HG02623 (cell line): Measurements from ENCODE around the gene SNX33.
"Not testable (repeated sequence)": the region's sequence is repeated elsewhere in the genome, so short reads cannot be mapped to it uniquely, and the experiment has no call there.

ENCODE experiments used
- ATAC-seq: cut with Tn5 transposase; IDR thresholded peaks from one replicate; pipeline ENCODE4 v1.9.1; 2021; ENCODE audit warnings: moderate library complexity; ENCODE audit not compliant: unreplicated experiment

The SNX33 gene

DNA sequence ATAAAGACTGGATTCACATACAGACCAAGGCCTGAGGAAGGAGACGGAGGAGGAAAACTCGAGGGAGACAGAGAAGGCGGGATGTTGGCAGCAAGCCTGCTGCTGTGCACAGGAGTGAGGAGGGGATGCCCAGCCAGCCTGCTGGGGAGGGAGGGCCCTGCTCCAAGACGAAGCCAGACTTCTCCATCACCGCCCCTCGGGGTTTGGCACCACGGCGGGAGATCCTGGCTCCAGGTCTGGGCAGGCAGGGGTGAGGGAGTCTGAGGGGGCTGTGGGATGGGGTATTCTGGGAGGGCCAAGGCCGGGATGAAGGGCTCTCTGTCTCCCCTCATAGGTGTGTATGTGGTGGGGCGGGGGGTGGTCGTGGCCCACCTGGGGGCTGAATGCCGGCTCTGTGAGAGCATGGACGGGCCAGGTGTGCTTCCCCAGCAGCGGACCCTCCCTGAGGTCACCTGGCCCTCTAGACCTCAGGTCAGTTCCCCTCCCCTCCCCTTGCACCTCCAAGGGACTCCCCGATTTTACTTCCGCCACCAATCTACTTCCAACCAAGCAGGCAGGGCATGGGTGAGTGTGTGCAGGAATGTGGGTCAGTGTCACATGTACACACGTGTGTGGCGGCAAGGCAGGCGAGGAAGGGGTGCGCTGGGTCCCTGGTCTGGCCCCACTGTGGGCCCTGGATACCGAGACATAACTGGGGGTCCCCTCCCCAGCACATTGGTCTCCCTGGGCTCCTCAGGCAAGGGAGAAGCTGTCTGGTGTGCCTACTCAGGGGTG lies 50.4 kb downstream of the SNX33 start:
- ATAC-seq, result not testable (repeated sequence)

DNA sequence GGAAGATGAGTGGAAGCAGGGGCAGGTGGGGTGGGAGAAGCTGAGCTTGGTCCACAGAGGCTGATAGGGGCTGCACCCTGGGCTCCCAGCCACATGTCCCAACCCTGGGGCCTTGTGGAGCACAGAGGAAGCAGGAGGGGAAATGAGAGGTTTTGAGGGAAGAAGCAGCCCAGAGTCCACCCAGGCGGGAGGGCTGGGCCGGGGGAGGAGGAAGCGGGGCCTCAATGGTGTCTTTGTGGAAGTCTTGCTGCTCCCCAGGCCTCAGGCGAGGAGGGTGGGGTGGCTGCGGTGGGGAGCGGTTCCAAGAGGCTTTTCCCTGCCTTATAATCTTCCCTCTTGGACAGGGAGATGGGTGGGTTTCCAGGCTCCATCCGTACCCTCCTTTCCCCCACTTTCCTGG lies 51.8 kb downstream of the SNX33 start:
- ATAC-seq, result not testable (repeated sequence)

DNA sequence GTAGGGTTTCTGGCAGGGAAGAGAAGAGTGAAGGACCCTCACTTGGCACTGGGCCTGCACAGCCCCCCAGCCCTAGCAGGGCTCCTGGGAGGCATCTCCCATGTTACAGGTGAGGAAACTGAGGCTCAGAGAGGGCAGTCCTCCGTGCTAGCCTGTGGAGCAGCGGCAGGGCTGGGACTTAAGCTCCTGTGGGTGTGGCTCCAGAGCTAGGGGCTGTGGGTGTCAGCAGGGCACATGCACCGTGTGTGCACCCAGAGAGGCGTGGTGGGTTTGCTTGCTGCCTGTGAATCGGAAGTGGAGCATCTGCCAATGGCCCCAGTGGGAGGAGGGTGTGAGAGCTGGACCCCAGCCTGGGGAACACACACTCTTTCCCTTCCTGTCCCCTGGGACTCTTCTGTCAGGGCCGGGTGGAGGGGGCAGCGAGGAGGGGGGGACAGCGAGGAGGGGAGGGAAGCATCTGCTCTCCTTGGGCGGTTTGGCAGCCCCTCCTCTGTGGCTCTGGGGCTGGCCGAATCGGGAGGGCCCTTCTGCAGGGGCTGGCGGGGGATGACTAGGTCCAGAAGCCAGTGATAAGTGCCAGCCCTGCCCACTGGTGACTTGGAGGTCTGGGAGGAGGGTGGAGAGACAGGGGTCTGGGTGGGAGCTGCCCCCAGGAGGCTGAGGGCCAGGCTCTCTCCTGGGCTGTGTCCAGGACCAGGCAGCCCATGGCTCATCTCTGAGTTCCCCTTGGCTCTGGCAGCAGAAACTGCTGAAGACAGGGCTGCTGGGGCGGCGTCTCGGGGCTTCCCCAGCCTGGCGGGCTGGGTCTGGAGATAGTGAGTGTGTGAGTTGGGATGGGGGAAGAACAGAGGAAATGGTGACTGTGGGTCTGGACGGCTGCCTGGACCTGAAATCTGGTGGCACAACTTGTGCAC lies 52.5 kb downstream of the SNX33 start:
- not testable (repeated sequence) for ATAC-seq

DNA sequence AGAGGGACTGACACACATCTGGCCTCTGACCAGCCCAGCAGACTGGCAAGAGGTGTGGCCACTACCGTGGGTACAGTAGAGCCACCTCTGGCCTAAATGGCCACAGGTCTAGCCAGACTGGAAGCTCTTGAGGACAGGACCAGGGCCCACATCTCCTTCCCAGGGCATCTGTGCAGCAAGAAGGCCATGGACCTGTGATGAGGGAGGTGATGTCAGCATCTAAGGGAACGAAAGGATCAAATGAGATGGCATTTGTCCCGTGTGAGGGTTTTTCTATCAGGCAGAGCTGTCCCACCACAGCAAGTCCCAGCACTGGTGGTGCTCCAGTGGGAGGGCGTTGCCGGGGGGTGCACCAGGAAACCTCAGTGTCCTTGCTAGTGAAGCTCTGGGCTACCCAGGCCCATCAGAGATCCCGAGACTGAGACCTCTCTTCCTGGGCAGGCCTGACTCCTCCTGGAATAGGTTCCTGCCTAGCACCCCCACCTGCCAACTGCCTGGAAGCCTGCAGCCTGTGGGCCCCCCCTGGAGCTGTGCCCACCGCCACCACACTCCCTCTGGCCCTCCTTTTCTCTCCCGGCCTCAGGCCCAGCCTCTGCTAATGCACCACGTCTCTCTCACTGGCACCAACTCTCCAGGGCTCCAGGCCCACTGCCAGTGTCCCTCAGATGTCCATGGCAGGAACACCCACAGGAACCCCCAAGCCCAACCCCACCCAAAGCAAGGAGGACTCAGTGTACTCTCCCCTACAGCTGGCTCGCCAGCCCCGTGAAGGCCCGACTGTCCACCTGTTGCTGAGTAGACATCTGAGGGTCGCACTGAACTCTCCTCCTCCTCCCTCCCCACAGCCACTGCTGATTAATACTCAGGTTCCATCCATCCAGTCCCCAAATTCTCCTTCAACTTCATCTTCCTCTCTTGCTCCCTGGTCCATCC lies 53.6 kb downstream of the SNX33 start:
- not testable (repeated sequence) for ATAC-seq

DNA sequence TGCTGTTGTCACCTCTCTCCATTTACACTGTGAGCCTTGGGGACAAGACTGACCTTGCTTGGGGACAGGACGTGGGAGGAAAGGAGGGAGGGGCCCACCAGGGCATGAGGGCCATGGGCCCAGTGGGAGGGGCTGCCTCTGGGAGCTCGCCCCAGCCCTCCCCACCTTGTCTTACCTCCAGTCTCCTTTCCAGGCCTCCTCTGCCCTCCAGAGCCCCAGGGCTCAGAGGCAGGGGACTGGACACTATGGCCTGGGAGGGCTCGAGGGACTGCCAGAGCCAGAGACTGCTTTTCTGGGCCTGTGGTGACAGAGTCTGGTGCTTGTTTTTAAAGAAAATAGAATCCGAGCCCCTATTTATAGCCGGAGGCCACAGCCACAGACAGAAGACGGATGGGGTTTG lies 54.7 kb downstream of the SNX33 start:
- ATAC-seq, result no peak

DNA sequence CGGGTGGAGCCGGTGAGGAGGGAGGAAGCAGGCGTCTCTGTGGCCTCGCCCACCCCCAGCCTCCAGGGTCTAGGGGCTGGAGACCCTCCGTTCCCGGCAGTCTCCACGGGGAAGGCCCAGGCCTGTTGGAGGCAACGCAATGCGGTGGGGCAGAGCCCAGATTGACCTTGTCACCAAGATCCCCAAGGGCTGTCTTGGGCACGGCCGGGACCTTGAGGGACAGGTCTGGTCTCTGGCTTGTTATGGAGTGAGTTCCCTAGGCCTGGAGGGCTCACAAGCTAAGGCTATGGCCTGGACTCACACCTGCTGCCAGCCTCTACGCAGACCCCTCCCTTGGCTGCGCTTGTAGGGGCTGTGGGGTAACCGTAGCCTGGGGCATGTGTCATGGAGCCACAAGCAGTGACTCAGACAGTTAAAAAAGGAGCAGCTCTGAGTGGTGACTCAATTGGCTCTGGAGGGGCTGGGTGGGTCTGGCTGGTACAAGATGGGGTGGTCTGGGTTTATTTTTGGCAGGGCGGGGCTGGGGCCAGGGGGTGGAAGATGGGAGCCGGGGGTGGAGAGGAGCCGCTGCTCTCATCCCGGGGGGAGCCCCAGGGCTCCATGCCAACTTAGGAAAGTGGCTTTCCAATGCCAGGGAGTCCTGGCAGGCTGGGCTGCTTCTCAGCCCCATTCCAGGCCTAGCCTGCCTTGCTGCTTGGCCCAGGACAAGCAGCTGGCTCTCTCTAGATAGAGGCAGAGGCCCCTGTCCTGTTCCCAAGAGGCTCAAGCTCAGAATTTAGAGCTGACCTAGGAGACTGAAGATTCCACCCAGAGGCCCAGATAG lies 55.9 kb downstream of the SNX33 start:
- ATAC-seq, result not testable (repeated sequence)

DNA sequence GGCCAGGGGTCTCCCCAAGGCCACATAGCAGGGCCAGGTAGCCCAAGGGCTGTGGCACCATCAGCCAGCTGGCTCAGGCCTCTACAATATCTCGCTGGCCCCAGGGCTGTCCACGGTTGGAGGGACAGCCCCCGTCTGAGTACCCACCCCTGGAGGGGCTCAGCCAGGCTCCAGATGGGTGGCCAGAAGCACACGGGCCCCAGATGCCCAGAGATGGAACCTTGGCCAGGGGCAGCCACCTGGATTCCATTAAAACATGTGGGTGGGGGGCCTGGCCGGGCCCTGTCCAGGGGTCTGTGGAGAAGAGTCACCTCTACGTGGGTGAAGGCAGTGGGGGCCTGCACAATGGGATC lies 56.5 kb downstream of the SNX33 start:
- ATAC-seq, result no peak

DNA sequence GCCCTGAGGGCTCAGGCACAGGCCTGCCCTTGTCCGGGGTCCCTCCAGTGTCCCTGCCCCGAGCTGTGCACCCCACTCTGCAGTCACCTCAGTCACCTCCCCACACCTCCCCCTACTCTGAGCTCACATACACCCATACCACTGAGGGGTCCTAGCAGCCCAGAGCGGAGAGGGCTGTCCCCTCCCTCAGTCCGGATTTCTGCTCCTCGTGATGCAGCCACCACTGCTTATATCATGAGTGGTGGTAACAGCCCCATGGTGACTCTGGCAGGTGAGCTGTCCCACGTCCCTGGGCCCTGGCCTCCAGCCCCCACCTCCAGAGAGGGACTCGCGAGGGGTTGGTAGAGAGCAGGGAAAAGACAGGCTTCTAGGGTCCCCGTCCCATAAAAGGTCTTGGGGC lies 56.9 kb downstream of the SNX33 start:
- no peak for ATAC-seq

DNA sequence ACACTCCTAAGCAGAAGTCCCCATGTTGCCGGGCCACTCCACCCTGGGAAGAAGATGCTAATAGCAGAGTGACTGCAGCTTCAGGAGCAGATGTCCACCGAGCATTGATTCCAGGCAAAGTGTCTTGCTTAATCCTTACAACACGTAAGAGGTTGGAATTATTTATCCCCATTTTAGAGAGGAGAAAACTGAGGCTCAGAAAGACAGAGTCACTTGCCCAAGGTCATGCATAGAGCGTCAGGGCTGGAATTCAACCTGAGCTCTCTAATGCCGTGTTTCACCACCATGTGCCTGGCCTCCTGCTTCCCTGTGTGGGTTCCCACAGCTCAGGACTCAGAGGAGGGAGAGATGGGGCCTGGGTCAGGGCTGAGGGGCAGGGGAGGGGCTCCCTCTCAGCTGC lies 57.7 kb downstream of the SNX33 start:
- ATAC-seq, result not testable (repeated sequence)

DNA sequence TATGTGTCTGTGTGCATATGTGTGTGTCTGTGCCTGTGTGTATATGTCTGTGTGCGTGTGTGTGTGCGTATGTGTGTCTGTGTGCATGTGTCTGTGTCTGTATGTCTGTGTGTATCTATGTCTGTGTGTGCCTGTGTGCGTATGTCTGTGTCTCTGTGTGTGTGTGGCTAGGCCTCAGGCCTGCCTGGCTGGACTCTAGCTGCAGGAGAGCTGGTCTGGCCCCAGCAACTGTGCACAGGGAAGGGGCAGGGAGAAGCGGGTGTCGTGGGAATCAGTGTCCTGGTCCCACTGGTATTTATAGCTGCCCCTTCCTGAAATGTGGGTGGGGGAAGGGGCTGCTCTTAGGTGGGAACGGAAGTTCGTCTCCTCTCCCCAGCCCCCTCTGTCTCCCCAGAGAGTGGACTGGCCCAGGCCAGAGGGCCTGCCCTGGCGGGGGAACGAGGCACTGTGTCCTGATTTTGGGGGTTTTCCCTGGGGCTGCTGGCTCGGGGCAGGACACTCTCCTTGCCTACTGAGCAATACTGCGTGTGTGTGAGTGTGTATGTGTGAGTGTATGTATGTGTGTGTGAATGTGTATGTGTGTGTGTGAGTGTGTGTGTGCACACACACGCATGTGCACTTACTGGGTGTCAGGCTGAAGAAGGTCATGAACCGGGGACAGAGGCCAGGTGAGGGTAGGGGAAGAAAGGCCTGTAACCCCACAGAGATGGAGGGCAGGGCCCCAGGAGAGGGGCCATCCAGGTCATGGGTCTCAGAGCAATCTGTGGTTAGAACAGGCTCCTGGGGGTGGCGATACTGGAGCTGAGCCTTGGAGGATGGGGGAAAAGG lies 58.4 kb downstream of the SNX33 start:
- ATAC-seq, result no peak

DNA sequence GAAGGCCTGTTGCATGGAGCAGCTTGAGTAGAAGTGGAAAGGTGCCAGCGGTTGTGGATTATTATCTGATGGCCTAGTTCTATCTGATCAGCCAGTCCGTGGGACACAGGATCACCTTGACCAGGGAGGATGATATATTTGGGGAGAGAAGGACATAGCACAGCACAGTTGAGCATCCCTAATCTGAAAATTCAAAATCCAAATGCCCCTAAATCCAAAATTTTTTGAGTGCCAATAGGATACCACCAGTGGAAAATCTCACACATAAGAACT lies 58.9 kb downstream of the SNX33 start:
- no peak for ATAC-seq

DNA sequence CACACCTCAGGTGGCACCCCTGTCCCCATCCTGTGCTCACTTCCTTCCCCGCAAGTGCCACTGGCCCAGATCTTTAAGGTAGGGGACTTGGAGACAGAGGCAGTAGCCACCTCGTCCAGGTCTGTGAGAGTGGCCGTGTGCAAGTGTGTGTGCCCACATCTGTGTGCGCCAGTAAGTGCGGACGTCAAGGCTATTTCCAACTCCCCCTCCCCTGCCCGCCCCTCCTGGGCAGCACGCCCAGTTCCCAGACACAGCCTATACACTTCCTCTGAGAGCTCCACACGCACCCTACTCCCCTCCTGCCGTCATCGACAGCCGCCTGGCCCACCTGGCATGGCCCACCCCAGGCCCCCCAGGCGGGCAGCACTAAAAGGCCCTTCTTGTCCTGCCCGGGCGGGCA lies 61.7 kb downstream of the SNX33 start:
- not testable (repeated sequence) for ATAC-seq

DNA sequence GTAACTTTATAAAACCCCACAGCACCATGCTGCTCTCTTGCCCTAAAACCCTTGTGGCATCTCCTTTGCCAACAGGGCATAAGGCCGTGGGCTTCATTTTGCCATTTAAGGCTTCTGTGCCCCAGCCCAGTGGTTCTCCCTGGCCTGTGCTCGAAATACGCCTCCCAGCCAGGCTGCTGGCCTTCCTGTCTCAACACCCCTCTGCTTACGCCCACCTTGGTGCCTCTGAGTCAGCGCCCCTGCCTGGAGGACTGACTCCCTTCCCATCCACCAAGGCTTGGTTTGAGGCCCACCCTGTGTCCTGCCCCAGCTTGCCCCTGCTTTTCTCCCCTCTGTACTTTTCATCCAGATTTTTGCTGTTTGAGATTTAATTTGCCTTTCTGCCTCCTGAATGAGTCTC lies 63.2 kb downstream of the SNX33 start:
- ATAC-seq, result not testable (repeated sequence)

DNA sequence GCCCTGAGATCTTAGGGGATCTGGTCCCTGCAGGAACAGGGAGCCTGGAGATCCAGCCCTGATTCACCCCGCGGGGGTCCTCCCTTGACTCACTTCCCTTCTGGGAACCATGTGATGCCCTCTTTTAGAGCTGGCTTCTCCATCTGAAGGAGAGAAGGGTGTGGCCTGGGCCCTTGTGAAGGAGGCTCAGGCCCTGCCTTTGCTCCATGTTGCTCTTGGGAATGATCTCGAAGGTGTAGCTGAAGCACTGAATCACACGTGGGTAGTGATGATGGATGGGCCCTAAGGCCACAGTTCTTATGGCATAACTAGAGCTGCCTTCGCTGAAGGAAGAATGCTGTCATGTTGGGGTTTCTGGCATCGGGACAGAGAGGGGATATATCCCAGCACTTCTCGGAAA lies 63.8 kb downstream of the SNX33 start:
- ATAC-seq, result not testable (repeated sequence)
